AG04450 (cell line): ENCODE results near the gene PARP6. TPM values are rescaled to one million over a fixed set of nuclear protein-coding genes. Genes with fewer than 3 reads are reported as not detected.

Experiments used
- CTCF ChIA-PET: fragments of 300-600, 350-600 bp; formaldehyde crosslinking; extraction: SDS; loops from one replicate; lab custom pipeline; 2022; ENCODE audit warnings: antibody characterized with exemption, inconsistent platforms; lab: Charles Lee
- POLR2A ChIA-PET: fragments of 350-600 bp; formaldehyde crosslinking; extraction: SDS; loops from one replicate; lab custom pipeline; 2021; ENCODE audit warnings: antibody characterized with exemption, inconsistent platforms; lab: Yijun Ruan, JAX
- DNase-seq: peaks from one replicate; pipeline ENCODE4 v3.0.0-alpha.2; 2011; ENCODE audit warnings: low read depth, low spot score
- H3K27ac ChIP-seq: one replicate; pipeline ENCODE4 v1.5.1; 2012; ENCODE audit warnings: low read depth, low read length, control low read depth
- H3K27me3 ChIP-seq: one replicate; pipeline ENCODE4 v1.6.0; 2012; ENCODE audit warnings: low read length; ENCODE audit not compliant: control insufficient read depth, insufficient read depth
- H3K4me3 ChIP-seq: 2 replicates; pipeline ENCODE4 v1.5.1; 2011; ENCODE audit warnings: mild to moderate bottlenecking, low read depth, low read length, control low read depth
- H3K9me3 ChIP-seq: 2 replicates; pipeline ENCODE4 v1.5.1; 2012; ENCODE audit warnings: low read length; ENCODE audit not compliant: control insufficient read depth, insufficient read depth
- CTCF ChIP-seq: IDR thresholded peaks from 2 replicates; pipeline ENCODE4 v1.5.1; 2011; ENCODE audit warnings: low read depth, low read length, control low read depth, inconsistent platforms
- polyA plus RNA-seq: library from polyadenylated mRNA; depleted of rRNA; stranded (reverse); fragments of >200 nt; gene quantifications from 2 replicates; pipeline ENCODE4 v1.2.3, GENCODE V29; 2011

Gene PARP6
- polyA plus RNA-seq, 1 experiment = 57.8 TPM

- ChIA-PET CTCF (no interaction called here), POLR2A (no interaction called here)
Observed at GRCh38 chr15:72248514-72248913, 23.8 kb downstream of the PARP6 start.

GRCh38 chr15:72242775-72243370 lies 29.5 kb downstream of the PARP6 start:
- H3K27ac ChIP-seq = no peak overlapping the region
- H3K27me3 ChIP-seq = no peaks in the 10 kb centered on the region
- ChIA-PET CTCF (no interaction called here), POLR2A (interaction anchor here (1.5 kb wide), 1 partner anchor 10 kb away, joined by 3 read pairs; no protein-coding TSS in a partner anchor)
- H3K9me3 ChIP-seq = no peaks in the 10 kb centered on the region
- H3K4me3 ChIP-seq = no peak overlapping the region
- TF ChIP-seq CTCF = no peak
- DNase-seq = no peak

More at GRCh38 chr15:72248514-72248913, 23.8 kb downstream of the PARP6 start:
- TF ChIP-seq CTCF = no peak
- no peaks in the 10 kb centered on the region for H3K27me3 ChIP-seq
- H3K27ac ChIP-seq = no peak overlapping the region
- DNase-seq = no peak
- H3K4me3 ChIP-seq = no peak overlapping the region
- H3K9me3 ChIP-seq = no peaks in the 10 kb centered on the region

- TF ChIP-seq CTCF = no peak
- POLR2A ChIA-PET = interaction anchor here (0.7 to 1.8 kb wide), 3 partner anchors 9 to 598 kb away, joined by 3 to 10 read pairs (median 10); partner anchors contain the start of gene PKM
Observed at GRCh38 chr15:72239652-72240051, 32.7 kb downstream of the PARP6 start.

GRCh38 chr15:72238586-72238985 lies 33.8 kb downstream of the PARP6 start:
- H3K27ac ChIP-seq = no peak overlapping the region
- POLR2A ChIA-PET = interaction anchor here (1.8 kb wide), 1 partner anchor 8 kb away, joined by 10 read pairs; the partner anchor contains the start of gene PKM
- no peaks in the 10 kb centered on the region for H3K27me3 ChIP-seq
- H3K9me3 ChIP-seq = no peaks in the 10 kb centered on the region
- H3K4me3 ChIP-seq = no peak overlapping the region
- no peak for TF ChIP-seq CTCF
- CTCF ChIA-PET = interaction anchor here (1.4 kb wide), 1 partner anchor 38 kb away, joined by 3 read pairs; no protein-coding TSS in a partner anchor
- no peak for DNase-seq

More at GRCh38 chr15:72239652-72240051, 32.7 kb downstream of the PARP6 start:
- H3K9me3 ChIP-seq = no peaks in the 10 kb centered on the region
- CTCF ChIA-PET = interaction anchor here (0.6 to 1.4 kb wide), 3 partner anchors 39 to 74 kb away, joined by 3 read pairs; no protein-coding TSS in a partner anchor
- DNase-seq = no peak
- no peak overlapping the region for H3K4me3 ChIP-seq
- no peaks in the 10 kb centered on the region for H3K27me3 ChIP-seq
- no peak overlapping the region for H3K27ac ChIP-seq

GRCh38 chr15:72237853-72238224 lies 34.5 kb downstream of the PARP6 start:
- ChIA-PET POLR2A (interaction anchor here (1.1 kb wide), 1 partner anchor 10 kb away, joined by 13 read pairs; no protein-coding TSS in a partner anchor), CTCF (interaction anchor here (1.0 to 2.3 kb wide), 3 partner anchors 11 to 39 kb away, joined by 3 to 9 read pairs (median 4); no protein-coding TSS in a partner anchor)
- H3K9me3 ChIP-seq = no peaks in the 10 kb centered on the region
- no peak overlapping the region for H3K4me3 ChIP-seq
- peak overlapping the region; percentile 86 for H3K27ac ChIP-seq
- no peak for DNase-seq
- no peak for TF ChIP-seq CTCF
- H3K27me3 ChIP-seq = no peaks in the 10 kb centered on the region
